ENCODE data around the gene FER1L5. TPM values are rescaled to one million over a fixed set of nuclear protein-coding genes. Genes with fewer than 3 reads are reported as not detected.
A peak's percentile ranks its signal among the peaks of the same experiment; 100 is the strongest.

FER1L5 gene
- total and polyA plus RNA-seq, 9 of the 15 experiments (the other 6 are each of a cell fraction or from before 2014, with no cell fraction given), result 0.01 TPM; not detected in 6

- TF ChIP-seq MEF2D (tag; conservative IDR thresholded peaks at IDR 0.05; ENCODE audit: low read depth) (no peak; the same call in 1 of the 2 replicates), ZNF23 (CRISPR knock-in tag; IDR thresholded peaks at IDR 0.05) (no peak), NFRKB (IDR thresholded peaks at IDR 0.05; ENCODE audit: low read depth) (peak; percentile 31; the same call in 1 of the 2 replicates), PPARD (CRISPR knock-in tag; IDR thresholded peaks at IDR 0.05) (no peak), WHSC1 (IDR thresholded peaks at IDR 0.05; ENCODE audit: low read length) (no peak), CHCHD3 (CRISPR knock-in tag; IDR thresholded peaks at IDR 0.05) (no peak), SETDB1 (IDR thresholded peaks at IDR 0.05; ENCODE audit: low read length) (no peak), ZMIZ1 (IDR thresholded peaks at IDR 0.05; ENCODE audit: low read depth in 2 of 2, low read length in 2 of 2) (peak in 1 of 2 experiments; percentile 75; a peak in 2 of 4 replicates), ZNF57 (CRISPR knock-in tag; IDR thresholded peaks at IDR 0.05) (no peak), THRB (CRISPR knock-in tag; conservative IDR thresholded peaks at IDR 0.05) (peak; percentile 88), RFX5 (IDR thresholded peaks at IDR 0.05; ENCODE audit: low read depth, low read length) (peak; percentile 87), ZNF282 (CRISPR knock-in tag; IDR thresholded peaks at IDR 0.05) (no peak), FOXP4 (CRISPR knock-in tag; IDR thresholded peaks at IDR 0.05; ENCODE audit: borderline replicate concordance) (peak; percentile 93; the same call in 1 of the 2 replicates), HMGN3 (IDR thresholded peaks at IDR 0.05; ENCODE audit: borderline replicate concordance, extremely low read depth, insufficient read length, low read depth, low read length) (peak; percentile 95), PTTG1 (tag; IDR thresholded peaks at IDR 0.05; ENCODE audit: low read depth) (no peak), MAFF (IDR thresholded peaks at IDR 0.05; ENCODE audit: low read length) (no peak), ADNP (tag; IDR thresholded peaks at IDR 0.05) (no peak), NCOA1 (IDR thresholded peaks at IDR 0.05; ENCODE audit: low read depth) (0 out of 2 replicates have a peak, but pooled peaks have one; percentile 26), PHF20 (IDR thresholded peaks at IDR 0.05; ENCODE audit: partially characterized antibody) (peak; percentile 78), MEF2A (IDR thresholded peaks at IDR 0.05; ENCODE audit: control insufficient read depth, low read depth, low read length) (0 out of 2 replicates have a peak, but pooled peaks have one; percentile 63)
Measured at GRCh38 chr2:96638144-96639121, 4.1 kb upstream of the FER1L5 start, which contains the start of gene KANSL3 (continued).
